ENCODE measurements around the gene VEZT. TPM values are rescaled to one million over a fixed set of nuclear protein-coding genes. Genes with fewer than 3 reads are reported as not detected.

VEZT gene
- total and polyA plus RNA-seq, 2 experiments from 2014 or later, result 37.9 to 84.2 TPM

DNA sequence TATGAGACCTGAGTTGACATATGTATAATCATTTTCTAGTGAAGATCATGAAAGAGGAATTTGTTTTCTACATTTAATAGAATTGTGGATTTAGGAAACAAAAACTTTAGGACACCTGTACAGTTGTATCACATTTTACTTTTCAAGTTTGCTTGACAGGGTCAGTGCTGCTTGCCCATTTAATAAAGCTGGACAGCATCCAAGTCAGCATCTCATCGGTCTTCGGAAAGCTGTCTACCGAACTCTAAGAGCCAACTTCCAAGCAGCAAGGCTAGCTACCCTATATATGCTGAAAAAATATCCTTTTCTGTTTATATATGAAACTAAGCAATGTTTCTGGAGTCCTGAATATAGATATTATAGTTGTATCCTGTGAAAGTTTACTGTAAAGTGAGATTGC lies 52.3 kb downstream of the VEZT start:
- 96% methylated on average over 3 of the region's 3 CpGs for WGBS (ENCODE audit: low lambda C conversion rate, missing lambda C conversion rate)
- Histone ChIP-seq H3K27me3 (no peaks in the 10 kb centered on the region), H3K9me3 (ENCODE audit: low read depth) (no peaks in the 10 kb centered on the region), H3K36me3 (replicated peaks; ENCODE audit: insufficient read depth, low read depth) (peaks cover 3% of the 10 kb centered on the region), H3K4me3 (no peak overlapping the region), H2AFZ (no peak overlapping the region), H3K9me2 (replicated peaks; ENCODE audit: insufficient read depth) (no peaks in the 10 kb centered on the region), H3K4me1 (ENCODE audit: insufficient read depth) (no peaks in the 10 kb centered on the region), H3K4me2 (no peak overlapping the region), H4K20me1 (ENCODE audit: insufficient read depth, poor library complexity, severe bottlenecking) (no peaks in the 10 kb centered on the region), H3K79me2 (peaks cover 8% of the 10 kb centered on the region), H3K27ac (no peak overlapping the region)
- no peak for DNase-seq (ENCODE audit: low spot score)
- TF ChIP-seq EZH2phosphoT487 (IDR thresholded peaks at IDR 0.05; ENCODE audit: low read depth, severe bottlenecking, unreplicated experiment) (no peak), EZH2 (IDR thresholded peaks at IDR 0.05; ENCODE audit: borderline replicate concordance) (no peak), CTCF (IDR thresholded peaks at IDR 0.05; ENCODE audit: poor library complexity) (no peak)

DNA sequence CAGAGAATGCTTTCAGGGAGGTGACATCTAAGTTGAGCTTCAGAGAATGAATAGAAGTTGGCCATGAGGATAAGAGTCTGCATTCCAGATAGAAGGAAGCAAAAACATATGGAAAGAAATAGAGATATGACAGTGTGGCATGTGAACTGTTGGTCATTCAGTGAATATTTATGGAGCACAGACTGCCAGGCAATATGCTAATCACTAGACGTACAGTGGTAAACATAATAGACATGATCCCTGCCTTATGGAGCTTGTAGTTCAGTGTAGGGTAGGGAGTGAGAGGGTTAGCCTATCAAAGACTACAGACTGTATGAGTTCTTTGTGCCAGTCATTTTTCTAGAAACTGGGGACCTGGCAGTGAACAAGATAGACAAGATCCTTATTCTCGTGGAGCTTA lies 53.9 kb downstream of the VEZT start:
- no peaks in the 10 kb centered on the region for H3K27me3 ChIP-seq
- H3K4me2 ChIP-seq, result no peak overlapping the region
- peaks cover 6% of the 10 kb centered on the region for H3K36me3 ChIP-seq (replicated peaks; ENCODE audit: insufficient read depth, low read depth)
- TF ChIP-seq EZH2phosphoT487 (IDR thresholded peaks at IDR 0.05; ENCODE audit: low read depth, severe bottlenecking, unreplicated experiment) (no peak), EZH2 (IDR thresholded peaks at IDR 0.05; ENCODE audit: borderline replicate concordance) (no peak), CTCF (IDR thresholded peaks at IDR 0.05; ENCODE audit: poor library complexity) (no peak)
- no peaks in the 10 kb centered on the region for H3K9me3 ChIP-seq (ENCODE audit: low read depth)
- H3K79me2 ChIP-seq, result peaks cover 11% of the 10 kb centered on the region
- DNase-seq (ENCODE audit: low spot score), result no peak
- H4K20me1 ChIP-seq (ENCODE audit: insufficient read depth, poor library complexity, severe bottlenecking), result no peaks in the 10 kb centered on the region
- H3K27ac ChIP-seq, result no peak overlapping the region
- no peak overlapping the region for H2AFZ ChIP-seq
- 74% methylated on average over 2 of the region's 2 CpGs for WGBS (ENCODE audit: low lambda C conversion rate, missing lambda C conversion rate)
- no peaks in the 10 kb centered on the region for H3K4me1 ChIP-seq (ENCODE audit: insufficient read depth)
- H3K9me2 ChIP-seq (replicated peaks; ENCODE audit: insufficient read depth), result no peaks in the 10 kb centered on the region
- no peak overlapping the region for H3K4me3 ChIP-seq

GRCh38 chr12:95277139-95277538 lies 59.5 kb downstream of the VEZT start:
- no peaks in the 10 kb centered on the region for H3K4me1 ChIP-seq (ENCODE audit: insufficient read depth)
- no peak overlapping the region for H3K4me3 ChIP-seq
- H3K36me3 ChIP-seq (replicated peaks; ENCODE audit: insufficient read depth, low read depth), result peaks cover 6% of the 10 kb centered on the region
- DNase-seq (ENCODE audit: low spot score), result no peak
- WGBS (ENCODE audit: low lambda C conversion rate, missing lambda C conversion rate), result 50% methylated on average over 1 of the region's 1 CpG
- H2AFZ ChIP-seq, result no peak overlapping the region
- no peak overlapping the region for H3K27ac ChIP-seq
- H3K79me2 ChIP-seq, result peaks cover 3% of the 10 kb centered on the region
- H3K4me2 ChIP-seq, result no peak overlapping the region
- H3K27me3 ChIP-seq, result no peaks in the 10 kb centered on the region
- no peaks in the 10 kb centered on the region for H3K9me3 ChIP-seq (ENCODE audit: low read depth)
- H3K9me2 ChIP-seq (replicated peaks; ENCODE audit: insufficient read depth), result no peaks in the 10 kb centered on the region
- H4K20me1 ChIP-seq (ENCODE audit: insufficient read depth, poor library complexity, severe bottlenecking), result no peaks in the 10 kb centered on the region
- no peak for TF ChIP-seq EZH2phosphoT487 (IDR thresholded peaks at IDR 0.05; ENCODE audit: low read depth, severe bottlenecking, unreplicated experiment)

- DNase-seq (ENCODE audit: low spot score), result no peak
- no peaks in the 10 kb centered on the region for H4K20me1 ChIP-seq (ENCODE audit: insufficient read depth, poor library complexity, severe bottlenecking)
- TF ChIP-seq CTCF (IDR thresholded peaks at IDR 0.05; ENCODE audit: poor library complexity) (no peak), EZH2phosphoT487 (IDR thresholded peaks at IDR 0.05; ENCODE audit: low read depth, severe bottlenecking, unreplicated experiment) (no peak), EZH2 (IDR thresholded peaks at IDR 0.05; ENCODE audit: borderline replicate concordance) (no peak)
- H3K4me1 ChIP-seq (ENCODE audit: insufficient read depth), result no peaks in the 10 kb centered on the region
- no peak overlapping the region for H3K4me3 ChIP-seq
- H3K9me3 ChIP-seq (ENCODE audit: low read depth), result no peaks in the 10 kb centered on the region
- H3K9me2 ChIP-seq (replicated peaks; ENCODE audit: insufficient read depth), result no peaks in the 10 kb centered on the region
- H2AFZ ChIP-seq, result no peak overlapping the region
- peak overlapping the region; percentile 25 for H3K27ac ChIP-seq
- H3K79me2 ChIP-seq, result peaks cover 8% of the 10 kb centered on the region
- H3K27me3 ChIP-seq, result no peaks in the 10 kb centered on the region
- H3K36me3 ChIP-seq (replicated peaks; ENCODE audit: insufficient read depth, low read depth), result peaks cover 9% of the 10 kb centered on the region
- WGBS (ENCODE audit: low lambda C conversion rate, missing lambda C conversion rate), result 88% methylated on average over 4 of the region's 4 CpGs
- H3K4me2 ChIP-seq, result no peak overlapping the region
Measured at GRCh38 chr12:95279856-95280255, 62.2 kb downstream of the VEZT start.
